Measurements from ENCODE around the gene TBC1D12.
"Not testable (repeated sequence)": the region's sequence is repeated elsewhere in the genome, so short reads cannot be mapped to it uniquely, and the experiment has no call there.

TBC1D12 gene

GRCh38 chr10:94549221-94549620, 146.9 kb downstream of the TBC1D12 start:
- no peak for DNase-seq

- not testable (repeated sequence) for DNase-seq
Observed at GRCh38 chr10:94567714-94568307, 165.5 kb downstream of the TBC1D12 start.

- DNase-seq: no peak
Observed at GRCh38 chr10:94571081-94571480, 168.7 kb downstream of the TBC1D12 start.

- DNase-seq: no peak
Observed at GRCh38 chr10:94571528-94571927, 169.2 kb downstream of the TBC1D12 start.

- no peak for DNase-seq
Observed at GRCh38 chr10:94578790-94579189, 176.4 kb downstream of the TBC1D12 start.

GRCh38 chr10:94583124-94583523, 180.8 kb downstream of the TBC1D12 start:
- no peak for DNase-seq

Measured in amniotic stem cell (primary cell).